ENCODE measurements around the gene PAK6.

PAK6 gene

DNA sequence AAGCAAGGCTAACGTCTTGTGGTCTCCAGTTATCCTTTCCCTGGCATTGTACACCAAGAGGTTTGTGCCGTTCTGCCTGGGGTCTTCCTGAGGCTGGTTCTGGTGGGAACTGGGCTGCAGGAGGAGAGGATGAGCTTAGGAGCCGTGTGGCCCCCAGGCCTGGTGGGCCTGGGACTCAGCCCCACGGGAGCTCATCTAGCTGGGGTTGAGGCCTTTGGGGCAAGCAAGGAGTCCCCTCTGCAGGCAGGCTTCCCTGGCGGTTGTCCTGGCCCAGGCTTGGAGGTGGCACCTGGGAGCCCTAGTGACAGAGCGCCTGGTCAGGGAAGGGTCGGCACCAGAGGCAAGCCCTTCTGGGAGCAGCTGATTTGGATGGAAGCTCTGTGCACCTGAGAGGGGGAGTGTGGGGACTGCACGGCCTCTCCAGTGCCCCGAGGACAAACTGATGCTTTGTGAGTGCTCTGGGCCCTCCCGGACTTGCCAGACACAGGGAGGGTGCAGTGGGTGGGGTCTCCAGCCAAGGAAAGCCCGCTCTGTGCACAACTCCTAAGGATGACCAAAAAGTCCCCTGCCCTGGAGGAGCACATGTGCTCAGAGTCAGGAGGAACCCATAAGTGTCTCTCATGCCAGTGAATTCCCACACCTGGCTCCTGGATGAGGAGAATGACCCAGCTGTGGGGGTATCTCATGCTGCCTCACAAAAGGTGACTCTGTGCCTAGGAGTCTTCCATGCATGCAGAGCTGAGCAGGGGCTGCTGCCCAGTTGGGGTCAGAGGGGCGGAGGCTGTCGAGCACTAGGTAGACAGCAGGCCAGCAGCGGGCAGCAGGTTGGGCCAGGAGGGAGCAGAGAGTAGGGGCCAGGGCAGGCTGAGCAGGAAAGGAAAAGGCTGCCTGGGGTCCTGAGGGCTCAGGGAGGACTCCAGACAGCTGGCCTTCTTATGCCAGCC, 2.7 kb downstream of the PAK6 start:
- DNase-seq = no peak

DNA sequence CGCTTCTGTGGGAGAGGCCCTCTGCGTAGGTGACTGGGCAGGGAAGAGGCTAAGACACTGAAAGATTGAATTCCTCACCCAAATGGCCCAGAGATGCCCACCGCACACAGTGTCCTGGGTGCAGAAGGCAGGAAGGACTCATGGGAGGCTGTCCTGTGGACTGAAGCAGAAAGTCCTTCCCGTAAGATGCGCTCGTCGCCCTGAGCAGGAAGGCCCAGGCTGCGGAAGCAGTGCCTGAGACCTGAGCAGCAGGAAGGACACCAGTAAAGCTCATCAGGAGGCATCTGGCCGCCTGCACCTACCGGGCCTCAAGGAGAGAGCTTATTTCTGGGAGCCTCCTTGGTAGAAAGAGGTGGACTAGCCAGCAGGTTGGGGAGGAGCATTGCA, 3.3 kb downstream of the PAK6 start:
- DNase-seq = no peak

DNA sequence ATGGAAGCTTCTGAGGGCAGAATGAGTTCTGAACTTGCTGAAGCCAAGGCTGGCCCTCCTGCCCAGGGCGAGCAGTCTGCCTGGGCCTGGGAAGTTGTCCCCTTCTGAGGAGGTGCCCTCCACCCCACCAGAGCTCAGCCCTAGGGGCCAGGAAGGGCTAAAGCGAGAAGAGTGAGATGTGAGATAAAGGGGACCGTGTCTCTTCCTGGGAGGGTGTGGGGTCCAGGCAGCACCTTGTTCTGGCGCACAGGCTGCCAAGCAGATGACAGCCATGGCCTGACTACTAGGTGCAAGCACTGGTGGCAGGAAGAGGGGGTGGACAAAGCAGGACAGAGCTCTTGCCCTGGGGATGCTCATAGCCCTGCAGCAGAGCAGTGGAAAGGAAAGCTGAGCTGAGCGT, 3.7 kb downstream of the PAK6 start:
- no peak for DNase-seq

DNA sequence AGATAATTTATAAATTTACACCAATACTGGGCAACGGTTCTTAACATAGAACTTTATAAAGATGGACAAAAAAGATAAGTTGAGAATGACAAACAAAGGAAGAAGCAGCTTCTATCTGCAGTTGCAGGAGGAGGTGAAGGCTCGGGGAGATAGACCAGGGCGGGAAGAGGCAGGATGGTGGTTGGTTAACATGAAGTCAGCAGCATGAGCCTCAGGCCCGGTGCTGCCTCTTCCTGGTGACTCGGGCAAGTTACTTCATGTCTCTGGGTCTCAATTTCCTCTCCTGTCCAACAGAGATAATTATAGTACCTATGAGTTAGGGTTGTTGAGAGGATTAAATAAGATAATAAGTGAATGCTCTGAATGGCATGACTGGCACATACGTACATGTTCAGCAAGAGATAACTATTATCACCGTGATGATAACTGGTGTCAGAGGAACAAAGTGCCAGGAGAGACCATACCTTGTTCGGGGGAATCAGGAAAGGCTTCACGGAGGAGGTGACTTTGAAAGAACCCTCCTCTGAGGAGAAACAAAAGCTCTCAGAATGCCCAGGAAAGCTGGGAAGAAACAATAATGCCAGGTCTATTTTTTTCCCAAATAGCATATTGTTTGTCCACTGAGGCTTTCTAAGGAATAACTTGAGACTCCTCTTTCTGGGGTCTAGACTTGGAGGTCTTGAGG, 4.4 kb downstream of the PAK6 start:
- no peak for DNase-seq

DNA sequence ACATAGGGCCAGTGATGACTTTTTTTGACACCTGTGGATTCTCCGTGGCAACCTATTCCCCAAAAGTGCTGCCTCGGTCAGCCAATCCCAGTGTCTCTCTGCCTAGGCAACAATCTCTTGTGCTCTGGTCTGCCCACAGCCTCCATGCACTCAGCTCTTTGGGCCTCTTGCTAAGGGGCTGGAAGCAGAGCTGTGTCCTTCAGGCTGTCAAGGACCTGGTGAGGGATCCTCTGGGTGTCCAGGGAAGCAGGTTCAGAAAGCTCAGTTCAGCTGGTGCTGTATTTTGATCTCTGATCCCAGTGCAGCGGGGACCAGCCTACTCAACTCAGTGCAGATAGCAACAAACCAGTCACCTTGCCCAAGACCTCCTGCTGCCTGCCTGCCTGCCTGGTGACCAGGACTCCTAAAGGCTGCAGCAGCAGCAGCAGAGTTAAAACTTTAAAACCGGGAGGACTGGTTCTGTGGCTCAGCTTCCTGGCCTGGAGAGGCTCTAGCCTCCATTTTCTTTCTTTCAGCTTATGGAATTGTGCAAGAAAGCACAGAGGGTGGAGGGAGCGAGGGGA, 6.2 kb downstream of the PAK6 start:
- DNase-seq = no peak

DNA sequence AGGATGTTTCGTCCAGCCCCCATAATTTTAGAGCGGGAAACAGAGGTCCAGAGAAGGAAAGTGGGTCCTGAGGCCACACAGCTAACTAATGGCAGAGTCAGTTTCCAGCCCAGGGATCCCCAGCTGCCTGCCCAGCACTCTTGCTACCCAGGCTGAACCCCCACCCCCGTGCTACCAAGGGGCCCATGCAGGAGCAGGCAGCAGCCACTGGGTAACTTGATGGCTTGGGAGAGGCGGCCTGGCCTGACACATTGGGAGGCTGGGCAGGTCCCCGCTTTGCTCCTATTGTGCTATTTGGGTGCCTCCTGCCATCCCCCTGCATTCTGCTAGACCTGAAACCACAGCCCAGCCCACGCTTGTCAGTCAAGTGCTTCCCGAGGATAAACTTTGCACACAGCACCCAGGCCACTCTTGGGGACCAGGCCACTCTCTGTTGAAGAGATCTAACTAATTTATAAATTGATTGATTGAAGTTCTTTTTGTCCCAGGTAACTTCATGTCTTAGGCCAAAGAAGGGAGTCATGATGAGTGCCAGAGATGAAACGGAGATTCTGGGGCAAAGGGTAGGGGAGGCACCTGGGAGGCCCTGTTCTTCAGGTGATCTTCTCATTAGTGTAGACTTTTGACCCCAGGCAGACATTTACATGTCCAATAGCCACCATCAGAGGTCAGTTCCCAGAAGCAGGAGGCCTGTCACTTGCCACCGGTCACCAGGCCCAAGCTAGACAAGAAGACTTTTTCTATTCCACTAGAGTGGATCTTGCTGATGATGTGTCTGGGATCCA, 7.0 kb downstream of the PAK6 start:
- no peak for DNase-seq

DNA sequence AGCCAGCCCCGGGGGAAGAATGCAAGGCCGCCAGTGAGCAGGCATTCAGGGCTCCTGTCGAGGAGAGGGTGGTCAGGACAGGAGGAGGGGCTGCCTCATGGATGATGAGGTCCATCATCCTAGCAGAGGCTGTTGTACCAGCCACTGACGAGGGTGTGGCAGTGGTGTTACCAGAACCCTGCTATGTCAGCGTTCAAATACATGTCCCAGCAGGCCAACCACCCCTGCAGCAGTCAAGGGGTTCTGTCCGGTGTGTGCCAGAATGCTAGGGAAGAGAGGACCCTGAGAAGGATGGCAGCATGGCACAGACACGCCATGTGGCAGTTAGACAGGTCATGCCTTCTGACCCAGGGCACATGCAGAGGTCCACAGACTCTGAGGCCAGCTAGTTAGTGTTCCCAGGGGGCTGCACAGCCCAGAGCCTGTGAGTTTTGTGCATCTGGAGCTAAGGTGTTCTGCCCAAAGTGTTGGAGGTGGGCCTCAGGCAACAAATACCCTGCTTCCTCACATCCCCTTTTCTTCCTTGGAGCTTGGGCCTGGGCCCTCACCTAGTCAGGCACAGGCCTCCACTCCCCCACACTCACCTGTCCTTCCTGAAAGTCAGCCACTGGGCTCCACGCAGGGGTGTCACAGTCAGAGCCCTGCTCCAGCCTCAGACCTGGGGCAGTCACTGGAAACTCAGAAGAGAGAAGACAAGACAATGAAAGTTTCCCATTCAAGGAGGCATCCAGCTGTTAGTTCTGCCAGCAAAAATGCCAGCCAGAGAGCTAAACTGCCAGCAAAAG, 7.8 kb downstream of the PAK6 start:
- no peak for DNase-seq

DNA sequence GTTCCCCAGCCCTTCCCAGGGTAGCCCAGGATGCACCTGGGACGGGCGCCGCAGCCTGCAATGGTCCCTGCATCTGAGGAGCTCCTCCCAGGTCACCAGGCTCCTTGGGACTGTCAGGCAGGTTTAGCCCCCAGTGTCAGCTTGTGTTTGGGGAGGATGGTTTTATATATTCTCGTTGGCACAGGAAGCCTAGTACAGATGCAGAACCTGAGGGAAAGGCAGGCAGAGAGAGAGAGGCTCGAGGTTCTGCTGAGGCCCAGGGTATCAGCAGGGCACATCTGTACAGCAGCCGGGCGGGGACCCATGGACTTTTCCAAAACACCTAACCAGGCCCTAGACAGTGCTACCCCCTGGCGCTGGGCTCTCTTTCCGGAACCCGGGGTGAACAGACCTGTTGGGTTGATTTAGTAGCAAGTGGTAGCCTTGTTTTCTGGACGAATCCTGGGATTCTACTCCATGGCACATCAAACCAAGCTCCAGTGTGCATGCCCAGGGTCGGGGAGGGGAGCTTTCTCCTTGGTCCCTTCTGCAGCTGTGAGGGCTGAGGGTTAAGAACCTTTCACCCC, 8.6 kb downstream of the PAK6 start:
- no peak for DNase-seq

DNA sequence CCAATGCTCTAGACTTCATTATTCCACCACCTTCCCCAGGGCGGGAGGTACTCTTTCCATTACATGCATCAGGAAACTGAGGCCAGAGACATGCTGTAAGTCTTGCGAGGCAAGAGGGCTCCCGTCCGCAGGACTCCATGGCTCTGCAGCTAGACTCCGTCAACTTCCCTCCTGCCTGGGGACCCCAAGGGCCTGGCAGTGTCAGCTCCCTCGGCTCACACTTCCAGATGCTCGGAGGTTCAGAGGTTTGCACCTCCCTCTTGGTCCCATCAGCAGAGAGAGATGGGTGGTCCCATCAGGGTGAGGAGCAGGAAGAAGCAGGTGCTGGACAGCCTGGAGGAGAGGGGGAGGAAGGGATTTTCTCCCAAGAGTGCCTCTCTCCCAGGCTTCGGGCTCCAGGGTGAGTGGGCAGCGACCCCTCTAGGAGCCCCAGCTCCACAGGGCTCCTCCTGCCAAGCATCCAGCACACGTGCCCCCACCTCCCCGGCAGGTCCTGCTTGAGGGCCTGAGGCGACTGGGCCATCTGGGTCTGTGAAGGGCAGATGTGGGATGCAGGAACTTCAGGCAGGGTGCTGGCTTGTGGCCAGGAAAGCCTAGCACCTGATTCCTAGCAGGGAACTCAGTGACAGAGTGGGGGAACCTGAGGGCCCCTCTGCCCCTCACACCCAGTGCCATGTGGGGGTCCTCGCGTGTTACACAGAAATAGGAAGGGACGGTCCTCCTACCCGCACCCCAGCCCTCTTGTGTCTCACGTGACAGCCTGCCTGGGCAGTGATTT, 9.3 kb downstream of the PAK6 start:
- no peak for DNase-seq

DNA sequence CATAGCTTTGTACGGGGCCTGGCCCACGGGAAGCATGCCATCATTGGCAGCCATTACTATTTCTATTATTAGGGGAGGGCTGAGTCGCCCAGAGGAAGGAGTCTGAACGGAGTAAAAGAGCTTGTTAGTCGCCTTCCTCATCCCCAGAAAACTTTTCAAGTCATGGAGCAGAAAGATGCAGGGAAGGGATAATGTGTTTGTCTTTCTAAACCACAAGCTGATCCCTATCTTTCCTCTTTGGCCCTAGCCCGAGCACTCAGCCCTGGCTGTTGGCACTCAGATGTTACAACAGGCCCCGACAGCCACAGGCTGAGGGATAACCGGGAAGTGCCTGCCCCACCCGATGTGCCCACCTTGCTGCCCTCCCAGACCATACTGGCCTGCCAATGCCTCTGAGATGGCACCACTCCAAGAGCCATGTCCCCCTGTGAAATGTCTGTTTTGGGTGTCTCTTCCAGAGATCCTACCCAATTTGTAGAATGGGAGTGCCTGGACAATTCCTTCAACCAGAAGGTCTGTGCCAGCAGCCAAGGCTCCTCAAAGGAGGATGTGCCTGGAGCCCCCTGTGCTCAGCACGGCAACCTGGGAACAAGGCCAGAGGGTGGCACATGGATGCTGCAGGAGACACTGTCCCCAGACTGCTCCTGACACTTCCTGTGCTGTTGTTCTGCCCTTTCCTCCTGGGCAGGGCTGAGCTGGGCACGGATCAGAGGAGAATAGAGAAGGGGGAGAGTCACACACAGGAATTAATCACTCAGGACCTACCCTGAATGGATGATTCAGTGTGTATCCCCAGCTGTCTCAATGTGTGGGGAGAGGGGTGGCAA, 10.8 kb downstream of the PAK6 start:
- DNase-seq = no peak

DNA sequence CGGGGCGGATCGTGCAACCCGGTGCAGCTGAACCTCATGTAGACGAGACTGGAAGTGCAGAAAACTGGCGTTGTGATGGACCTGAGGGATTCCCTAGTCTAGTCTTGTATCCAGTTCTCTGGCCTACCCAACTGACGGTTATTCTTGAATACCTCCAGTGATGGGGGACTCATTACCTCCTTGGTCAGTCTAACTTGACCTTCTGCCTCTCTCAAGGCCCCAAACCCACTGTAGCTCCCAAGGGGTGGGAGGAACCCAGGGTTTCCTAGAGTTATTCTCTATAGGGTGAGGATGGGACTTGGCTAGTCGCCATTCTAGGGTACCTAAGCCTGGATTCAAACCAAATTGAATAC, 11.4 kb downstream of the PAK6 start:
- DNase-seq = no peak

DNA sequence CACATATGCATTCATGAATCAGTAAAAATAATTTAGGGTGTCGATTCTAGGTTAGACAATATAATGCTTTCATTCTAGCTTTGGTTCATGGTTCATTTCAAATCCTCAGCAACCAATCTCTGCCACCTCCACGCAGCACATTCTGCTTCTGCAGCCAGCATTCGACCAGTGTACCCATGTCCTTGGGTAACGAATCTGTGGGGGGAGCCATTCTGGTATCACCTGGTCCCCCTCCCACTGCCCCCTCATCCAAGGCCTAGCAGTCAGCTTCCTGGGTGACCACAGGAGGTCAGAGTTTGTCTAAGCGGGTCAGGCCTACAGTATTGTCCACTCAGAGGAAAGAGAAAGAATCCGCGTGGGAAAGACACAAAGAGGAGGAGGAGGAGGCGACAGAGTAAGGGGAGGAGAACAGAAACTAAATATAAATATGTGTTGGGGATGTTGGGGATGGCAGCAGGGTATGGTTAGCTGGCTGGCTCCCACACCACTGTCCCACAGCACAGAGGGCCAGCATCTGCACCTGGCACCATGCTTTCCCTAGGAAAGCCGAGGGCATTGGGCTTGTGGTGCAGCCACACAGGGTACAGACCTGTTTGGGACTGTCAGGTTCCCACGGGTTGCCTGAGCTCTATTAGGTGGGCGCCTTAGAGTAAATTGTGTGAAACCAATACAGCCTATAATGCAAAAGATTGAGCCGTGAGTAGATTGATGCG, 12.1 kb downstream of the PAK6 start:
- DNase-seq = no peak

DNA sequence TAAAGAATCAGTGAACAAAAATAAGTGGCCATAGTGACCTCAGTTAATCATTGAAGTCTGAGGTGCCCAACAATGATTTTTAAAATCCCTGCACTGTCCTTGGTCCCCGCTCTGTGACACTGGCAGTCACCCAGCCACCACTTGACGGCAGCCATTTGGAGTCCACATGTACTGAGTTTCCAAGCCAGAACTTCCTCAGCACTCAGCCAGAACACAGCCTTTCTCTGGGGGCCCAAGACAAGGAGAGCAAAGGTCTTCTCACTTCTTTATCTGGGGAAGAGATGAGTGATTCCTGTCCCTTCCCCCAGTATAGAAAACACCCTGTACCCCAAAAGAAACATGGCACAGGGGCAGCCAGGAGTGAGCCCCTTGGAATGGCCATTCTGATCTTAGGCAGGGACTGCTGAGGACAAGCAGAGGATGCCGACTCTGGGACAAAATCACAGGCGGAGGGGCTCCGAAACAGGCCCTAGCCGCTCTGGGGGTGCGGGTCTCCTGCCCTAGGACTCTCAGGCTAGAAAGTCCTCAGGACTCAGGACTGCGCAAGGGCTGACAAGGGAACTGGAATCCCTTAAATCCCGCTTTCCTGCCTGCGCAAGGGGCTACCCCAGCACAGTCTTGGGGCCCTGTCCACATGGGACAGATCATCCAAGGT, 12.8 kb downstream of the PAK6 start:
- DNase-seq = no peak

DNA sequence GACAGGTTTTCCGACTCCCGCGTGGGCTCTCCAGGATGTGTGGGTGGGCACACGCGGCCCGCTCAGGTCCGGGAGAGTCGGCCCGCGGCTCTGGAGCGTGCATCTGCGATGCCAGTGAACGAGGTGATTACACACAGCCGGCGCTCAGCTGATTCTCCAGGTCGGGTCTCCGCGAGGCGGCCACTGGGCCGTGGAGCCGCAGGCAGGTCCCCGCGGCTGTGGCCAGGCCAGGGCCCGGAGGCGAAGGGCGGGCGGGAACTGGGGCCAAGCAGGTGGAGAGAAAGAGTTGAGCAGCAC, 13.2 kb downstream of the PAK6 start:
- no peak for DNase-seq

DNA sequence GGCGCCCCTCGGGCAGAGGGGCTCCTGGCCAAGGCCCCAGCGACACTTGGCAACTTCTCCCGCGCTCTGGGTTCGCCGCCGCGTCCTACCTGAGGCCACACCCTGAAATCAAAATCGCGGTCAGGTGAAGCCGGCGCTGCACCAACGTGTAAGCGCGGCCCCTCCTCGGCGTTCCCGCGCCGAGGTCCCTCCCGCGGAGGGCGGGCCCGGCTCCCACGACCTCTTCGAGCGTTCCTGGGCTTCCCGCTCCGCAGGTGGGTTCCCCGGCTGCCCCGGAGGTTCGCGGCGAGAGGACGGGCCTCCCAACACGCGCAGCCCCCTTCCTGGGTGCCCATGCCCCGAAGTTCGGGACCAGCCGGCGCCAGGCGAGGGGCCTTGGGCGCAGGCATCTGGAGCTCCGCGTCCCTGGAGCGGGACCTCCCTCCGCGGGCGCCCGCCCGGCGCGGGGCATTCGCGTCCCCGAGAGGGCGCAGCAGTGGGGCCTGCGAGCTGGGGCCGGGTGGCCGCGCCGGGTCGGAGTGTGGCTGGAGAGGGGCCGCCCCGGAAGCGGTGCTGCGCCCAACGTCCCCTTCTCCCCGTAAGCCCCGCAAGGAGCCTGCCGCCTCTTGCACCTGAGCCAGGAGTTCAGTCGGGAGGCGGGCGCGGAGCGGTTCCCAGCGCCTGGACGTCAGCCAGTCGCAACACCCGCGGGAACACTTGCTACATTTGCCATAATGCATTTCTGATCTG, 13.7 kb downstream of the PAK6 start:
- DNase-seq = no peak

DNA sequence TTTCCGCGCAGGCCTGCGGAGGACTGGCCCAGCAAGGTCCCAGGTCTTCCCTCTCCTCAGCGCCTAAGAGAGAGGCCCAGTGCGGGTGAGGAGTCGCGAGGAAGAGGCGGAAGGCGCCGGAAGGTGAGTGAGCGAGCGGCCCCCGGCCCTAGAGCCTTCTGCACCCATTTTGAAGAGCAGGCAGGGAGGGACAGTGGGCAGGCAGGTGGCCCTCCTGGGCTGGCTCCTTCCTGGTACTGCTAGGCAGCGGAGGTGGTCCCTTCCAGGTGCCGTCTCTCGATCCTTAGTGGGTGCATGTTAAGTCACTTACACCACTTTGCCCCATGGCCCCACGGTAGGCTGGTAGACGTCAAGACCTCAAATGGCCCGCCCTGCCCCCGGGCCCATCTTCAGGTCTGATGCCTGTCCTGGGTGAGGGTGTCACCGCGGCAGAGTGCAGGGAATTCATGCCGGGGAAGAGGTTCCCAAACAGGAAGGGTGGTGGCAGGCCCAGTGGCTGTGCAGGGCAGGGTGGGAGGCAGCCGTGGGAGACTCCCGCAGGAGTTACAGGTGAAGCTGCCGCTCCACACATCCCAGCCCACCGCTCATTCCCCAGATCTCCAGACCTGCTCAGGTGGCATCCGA, 14.4 kb downstream of the PAK6 start:
- DNase-seq = no peak

DNA sequence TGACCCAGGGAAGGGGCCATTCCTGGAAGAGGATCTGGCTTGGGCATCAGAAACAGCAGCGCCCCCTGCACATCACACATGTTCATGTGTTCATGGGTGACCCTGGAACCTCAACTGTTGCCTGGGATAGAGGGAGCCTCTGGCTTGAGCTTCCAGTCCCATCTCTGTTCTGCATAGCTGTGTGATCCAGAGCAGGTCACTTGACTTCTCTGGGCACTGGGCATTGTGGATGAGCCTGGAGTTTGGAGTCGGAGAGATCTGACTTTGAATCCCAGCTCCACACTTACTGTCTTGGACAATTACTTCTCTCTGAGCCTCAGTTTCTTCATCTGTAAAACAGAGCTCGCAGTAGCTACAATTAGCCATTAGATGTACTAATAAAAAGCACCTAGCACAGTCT, 15.6 kb downstream of the PAK6 start:
- no peak for DNase-seq

DNA sequence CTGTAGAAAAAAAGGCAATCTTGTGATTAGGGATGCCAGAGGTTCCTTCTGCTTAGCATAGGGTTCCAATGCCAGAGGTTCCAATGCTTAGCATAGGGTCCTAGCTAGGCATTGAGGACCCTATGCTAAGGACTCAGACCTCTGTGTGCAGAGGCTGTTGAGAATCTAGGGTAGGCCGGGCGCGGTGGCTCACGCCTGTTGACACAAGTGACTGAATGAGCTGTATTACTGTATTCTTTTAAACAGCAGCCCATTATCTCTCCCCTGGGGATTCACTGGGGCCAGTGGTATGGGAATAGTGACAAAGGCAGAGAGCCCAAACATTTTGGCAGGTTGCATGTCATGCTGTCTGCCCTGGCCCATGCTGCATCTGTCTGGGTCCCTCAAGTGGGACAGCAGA, 16.2 kb downstream of the PAK6 start:
- no peak for DNase-seq

Measured in activated CD4-positive, alpha-beta T cell treated with anti-CD3 and anti-CD28 coated beads, Interleukin-2, amount 50 U/mL, for 16 hours (primary cell).